GM18499 (cell line): Measurements from ENCODE around the gene SF3B2.
A peak's percentile ranks its signal among the peaks of the same experiment; 100 is the strongest.
"Not testable (repeated sequence)": the region's sequence is repeated elsewhere in the genome, so short reads cannot be mapped to it uniquely, and the experiment has no call there.

Source experiments
- ATAC-seq: cut with Tn5 transposase; IDR thresholded peaks from one replicate; pipeline ENCODE4 v1.9.1; 2021; ENCODE audit warnings: moderate number of reproducible peaks; ENCODE audit not compliant: insufficient read depth, unreplicated experiment

Gene SF3B2, protein sequence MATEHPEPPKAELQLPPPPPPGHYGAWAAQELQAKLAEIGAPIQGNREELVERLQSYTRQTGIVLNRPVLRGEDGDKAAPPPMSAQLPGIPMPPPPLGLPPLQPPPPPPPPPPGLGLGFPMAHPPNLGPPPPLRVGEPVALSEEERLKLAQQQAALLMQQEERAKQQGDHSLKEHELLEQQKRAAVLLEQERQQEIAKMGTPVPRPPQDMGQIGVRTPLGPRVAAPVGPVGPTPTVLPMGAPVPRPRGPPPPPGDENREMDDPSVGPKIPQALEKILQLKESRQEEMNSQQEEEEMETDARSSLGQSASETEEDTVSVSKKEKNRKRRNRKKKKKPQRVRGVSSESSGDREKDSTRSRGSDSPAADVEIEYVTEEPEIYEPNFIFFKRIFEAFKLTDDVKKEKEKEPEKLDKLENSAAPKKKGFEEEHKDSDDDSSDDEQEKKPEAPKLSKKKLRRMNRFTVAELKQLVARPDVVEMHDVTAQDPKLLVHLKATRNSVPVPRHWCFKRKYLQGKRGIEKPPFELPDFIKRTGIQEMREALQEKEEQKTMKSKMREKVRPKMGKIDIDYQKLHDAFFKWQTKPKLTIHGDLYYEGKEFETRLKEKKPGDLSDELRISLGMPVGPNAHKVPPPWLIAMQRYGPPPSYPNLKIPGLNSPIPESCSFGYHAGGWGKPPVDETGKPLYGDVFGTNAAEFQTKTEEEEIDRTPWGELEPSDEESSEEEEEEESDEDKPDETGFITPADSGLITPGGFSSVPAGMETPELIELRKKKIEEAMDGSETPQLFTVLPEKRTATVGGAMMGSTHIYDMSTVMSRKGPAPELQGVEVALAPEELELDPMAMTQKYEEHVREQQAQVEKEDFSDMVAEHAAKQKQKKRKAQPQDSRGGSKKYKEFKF

DNA sequence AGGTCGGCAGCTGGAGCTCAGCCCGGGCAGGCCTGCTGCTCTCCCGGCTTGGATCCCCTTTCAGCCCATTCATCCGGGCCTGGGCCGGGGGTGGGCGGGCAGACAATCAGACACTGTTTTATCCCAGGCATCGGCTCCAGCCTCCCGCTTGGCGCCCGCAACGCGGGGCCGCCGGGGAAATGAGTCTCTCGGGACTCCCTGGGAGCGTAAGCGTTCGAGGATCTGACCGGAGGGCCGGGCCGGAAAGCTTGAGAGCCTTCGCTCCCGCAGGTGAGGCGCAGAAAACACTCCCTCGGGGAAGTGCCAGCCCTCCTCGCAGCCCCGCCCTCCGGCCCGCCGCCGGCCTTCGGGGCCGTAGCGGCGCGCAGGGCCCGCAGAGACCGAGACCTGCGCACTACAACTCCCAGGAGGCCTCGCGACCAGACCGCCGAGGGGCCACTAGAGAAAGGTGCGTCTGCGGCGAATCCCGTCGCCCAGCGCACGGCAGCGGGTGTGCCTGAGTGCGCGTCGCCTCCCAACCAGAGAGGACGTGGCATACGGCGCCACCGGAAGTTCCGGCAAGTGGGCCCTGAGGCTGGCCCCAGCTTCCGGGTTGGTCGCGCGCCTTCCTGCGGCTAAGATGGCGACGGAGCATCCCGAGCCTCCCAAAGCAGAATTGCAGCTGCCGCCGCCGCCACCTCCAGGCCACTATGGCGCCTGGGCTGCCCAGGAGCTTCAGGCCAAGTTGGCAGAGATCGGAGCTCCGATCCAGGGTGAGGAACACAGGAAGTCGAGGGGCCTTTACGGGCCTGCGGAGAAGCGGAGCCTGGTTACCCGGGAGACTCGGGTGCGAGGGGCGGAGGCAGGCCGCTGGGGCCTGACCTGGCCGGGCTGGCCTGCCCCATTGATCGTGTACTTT lies at the start of gene SF3B2:
TSS of gene SF3B2 (plus strand) at position 599 of the 898 bp plus-strand sequence. CDS start at position 620, 21 bp downstream.
- ATAC-seq = peak; percentile 80

DNA sequence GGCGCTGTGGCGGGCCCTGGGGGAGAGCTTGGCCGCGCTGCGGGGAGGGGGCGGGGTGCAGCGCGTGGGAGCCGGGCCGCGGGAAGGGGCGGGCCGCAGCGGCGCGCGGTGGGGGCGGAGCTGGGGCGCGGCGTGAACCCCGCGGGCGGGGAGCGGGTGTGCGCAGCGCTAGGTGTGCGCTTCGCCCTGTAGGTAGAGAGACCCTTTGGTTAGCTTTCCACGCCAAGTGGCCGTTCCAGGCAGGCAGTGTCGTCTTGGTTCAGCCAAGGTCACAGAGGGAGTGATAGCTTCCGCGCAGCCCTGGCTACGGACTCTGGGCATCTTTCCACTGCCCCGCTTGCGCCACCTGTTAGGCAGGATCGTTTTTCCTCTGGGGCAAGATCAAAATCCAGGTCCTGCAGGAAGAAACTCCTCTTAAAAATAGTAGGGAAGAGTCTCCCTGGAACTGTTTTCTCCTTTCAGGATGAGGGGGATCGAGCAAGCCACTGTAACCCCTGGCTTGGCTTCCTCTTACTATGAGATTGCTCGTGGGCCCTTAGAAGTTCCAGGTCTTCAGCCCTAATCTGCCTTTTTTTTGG lies 49.4 kb upstream of the SF3B2 start:
- no peak for ATAC-seq

- ATAC-seq = no peak
Measured at GRCh38 chr11:66003291-66003690, 48.9 kb upstream of the SF3B2 start.

DNA sequence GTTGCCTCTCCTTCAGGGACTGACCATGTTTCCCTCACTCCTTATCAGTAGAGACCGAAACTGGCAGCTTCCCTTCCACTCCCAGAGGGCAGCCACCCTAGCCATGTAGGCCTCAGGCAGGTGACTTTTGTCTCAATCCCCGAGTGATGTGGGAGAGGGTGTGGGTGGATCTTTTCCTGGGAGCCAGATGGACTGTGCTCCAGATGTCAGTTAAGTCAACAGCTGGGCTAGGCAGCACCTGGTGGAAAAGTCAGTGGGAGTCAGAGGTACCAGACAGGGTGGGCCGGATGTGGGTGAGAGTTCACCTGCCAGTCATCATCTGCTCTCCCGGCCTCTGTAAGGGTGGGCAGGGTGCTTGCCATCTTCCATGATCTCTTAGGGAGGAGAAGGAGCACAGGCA lies 48.0 kb upstream of the SF3B2 start:
- no peak for ATAC-seq

GRCh38 chr11:66006134-66006890 lies 45.9 kb upstream of the SF3B2 start:
- ATAC-seq = no peak

GRCh38 chr11:66006891-66007176 lies 45.3 kb upstream of the SF3B2 start:
- no peak for ATAC-seq

DNA sequence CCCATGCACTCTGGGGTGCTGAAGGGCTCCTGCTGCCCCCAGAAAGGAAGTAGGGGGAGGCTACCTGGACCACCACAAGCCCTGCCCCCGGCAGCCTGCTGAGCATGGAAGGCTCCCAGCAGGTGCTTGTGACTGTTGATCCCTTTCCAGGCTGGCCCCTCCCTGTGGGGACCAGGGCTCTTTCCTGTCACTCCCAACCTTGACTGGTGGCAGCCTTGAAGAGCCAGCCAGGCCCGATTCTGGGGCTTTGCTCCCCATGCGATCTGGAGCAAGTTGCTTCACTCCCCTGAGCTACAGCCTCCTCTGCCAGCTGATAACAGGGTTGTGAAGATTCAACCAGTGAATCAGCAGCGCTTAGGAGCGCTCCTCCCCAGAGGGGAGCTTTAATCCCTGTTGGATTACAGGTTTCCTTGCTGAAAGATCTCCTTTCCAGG lies 44.9 kb upstream of the SF3B2 start:
- ATAC-seq = no peak

DNA sequence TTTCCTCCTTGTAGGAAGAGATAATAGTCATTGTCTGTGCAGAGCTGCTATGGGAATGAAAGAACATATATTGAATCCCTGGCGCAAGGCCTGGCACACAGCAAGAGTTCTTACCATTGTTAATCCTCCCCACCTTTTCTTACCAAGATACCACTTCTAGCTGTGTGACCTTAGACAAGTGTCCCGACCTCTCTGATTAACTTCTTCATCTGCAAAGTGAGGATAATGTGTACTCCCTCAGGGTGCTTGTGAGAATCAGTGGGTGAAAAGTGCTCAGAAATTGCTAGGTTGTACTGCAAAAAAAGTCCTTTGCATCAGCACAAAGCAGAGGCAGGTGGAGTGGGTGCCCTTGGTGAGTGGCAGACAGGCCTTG lies 44.1 kb upstream of the SF3B2 start:
- ATAC-seq = no peak

DNA sequence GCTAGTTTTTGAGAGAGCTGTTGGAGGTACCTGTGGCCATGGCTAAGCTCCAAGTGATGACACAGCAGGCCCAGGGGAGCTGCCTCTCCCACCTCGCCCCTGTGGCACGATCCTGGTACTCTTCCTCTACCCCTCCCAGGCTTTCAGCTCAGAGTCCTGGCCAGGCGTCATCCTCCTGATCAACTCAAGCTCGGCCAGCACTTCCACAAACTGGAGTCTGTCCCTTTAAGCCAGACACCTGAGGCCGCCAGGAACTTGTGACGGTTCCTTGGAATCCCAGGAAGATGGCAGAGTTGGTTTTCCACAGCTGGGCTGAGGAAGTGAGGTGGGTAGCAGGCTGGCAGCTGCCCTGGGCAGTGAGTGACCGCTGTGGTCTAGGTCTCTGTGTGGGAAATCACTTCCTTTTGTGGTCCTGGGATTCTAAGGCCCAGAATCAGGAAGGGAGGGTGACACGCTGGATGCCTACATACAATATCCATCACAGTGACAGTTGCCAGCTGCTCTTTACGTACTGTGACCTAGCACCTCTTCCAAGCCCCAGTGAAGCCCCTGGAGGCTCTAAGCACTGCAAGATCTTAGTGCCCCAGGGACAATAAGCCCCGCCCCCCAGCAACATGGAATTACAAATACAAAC lies 43.6 kb upstream of the SF3B2 start:
- no peak for ATAC-seq

GRCh38 chr11:66010036-66010435 lies 42.1 kb upstream of the SF3B2 start:
- not testable (repeated sequence) for ATAC-seq

- no peak for ATAC-seq
Measured at GRCh38 chr11:66011239-66011784, 40.9 kb upstream of the SF3B2 start.

GRCh38 chr11:66011785-66012303 lies 40.3 kb upstream of the SF3B2 start, which contains the start of gene CST6:
CST6 (plus strand) TSS chr11:66012008; CDS start chr11:66012045, 37 bp downstream.
- no peak for ATAC-seq

DNA sequence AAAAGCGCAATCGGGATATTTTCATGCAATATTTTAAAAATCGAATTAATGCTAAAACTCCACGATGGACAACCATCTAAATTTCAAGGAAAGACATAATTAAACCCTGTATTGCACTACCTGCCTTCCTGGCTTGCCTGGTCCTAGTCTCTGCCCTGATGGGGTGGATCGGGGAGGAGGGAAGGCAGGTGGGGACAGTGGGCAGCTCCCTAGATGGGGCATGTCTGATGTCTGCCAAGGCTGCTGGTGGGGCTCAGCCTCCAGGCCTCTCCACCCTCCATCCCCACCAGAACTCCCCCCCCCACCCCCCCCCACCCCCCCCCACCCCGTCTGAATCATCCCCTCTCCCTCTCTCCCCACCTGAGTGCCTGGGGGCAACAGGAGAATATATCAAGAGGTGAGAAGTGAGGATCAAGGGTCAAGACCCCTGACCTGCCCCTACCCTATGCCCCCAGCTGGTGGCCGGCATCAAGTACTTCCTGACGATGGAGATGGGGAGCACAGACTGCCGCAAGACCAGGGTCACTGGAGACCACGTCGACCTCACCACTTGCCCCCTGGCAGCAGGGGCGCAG lies 39.7 kb upstream of the SF3B2 start:
- no peak for ATAC-seq

DNA sequence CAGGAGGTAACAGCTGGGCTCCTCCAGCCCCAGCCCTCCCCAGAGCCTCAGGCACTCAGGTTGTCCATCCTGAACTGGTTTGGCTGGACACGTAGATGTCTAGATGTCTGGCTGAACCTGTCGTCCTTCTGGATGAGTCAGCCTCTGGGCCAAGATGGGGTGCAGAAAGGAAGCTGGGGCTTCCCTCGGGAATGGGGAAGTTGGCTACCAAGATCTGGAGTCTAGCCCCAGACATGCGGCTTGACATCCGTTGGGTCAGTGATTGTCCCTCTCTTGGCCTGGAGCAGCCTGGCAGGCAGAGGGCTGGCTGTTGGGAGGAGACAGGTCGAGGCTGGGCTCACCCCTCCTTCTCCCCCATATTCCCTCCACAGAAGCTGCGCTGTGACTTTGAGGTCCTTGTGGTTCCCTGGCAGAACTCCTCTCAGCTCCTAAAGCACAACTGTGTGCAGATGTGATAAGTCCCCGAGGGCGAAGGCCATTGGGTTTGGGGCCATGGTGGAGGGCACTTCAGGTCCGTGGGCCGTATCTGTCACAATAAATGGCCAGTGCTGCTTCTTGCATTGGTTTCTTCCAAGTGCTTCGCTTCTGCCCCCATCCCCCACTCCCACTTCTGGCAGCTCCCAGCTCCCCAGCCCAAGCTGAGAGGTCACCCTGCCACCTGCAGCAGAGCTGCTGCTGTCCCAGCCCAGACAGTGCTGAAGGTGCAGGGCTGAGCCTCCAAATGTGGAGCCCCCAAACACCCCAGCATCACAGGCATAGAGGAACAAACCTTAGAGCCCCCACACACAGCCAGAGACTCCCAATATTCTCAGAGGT lies 39.0 kb upstream of the SF3B2 start:
- ATAC-seq = no peak

DNA sequence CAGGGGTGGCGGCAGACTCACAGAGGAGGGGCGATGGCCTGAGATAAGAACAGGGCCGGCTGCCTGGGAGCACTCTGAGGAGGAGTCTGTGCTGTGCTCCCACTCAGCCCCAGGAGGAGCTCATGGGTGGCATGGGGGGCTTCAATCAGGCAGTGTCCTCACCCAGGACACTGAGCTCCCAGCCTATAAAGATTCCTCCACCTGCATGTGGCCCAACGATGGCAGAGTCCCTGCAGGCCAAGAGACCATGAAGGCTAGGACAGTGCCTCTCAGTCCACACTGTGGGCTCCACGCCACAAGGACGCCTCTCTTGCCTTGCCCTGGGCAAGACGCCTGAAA lies 38.4 kb upstream of the SF3B2 start:
- ATAC-seq = no peak

- ATAC-seq = no peak
Measured at GRCh38 chr11:66014804-66015453, 37.2 kb upstream of the SF3B2 start.

GRCh38 chr11:66015454-66015881 lies 36.7 kb upstream of the SF3B2 start:
- ATAC-seq = no peak
